ENCODE data around the gene SNORC. TPM values are rescaled to one million over a fixed set of nuclear protein-coding genes. Genes with fewer than 3 reads are reported as not detected.
A peak's percentile ranks its signal among the peaks of the same experiment; 100 is the strongest.

The SNORC gene
- total and polyA plus RNA-seq, 2 of the 4 experiments (the other 2 are of a cell fraction): under 0.01 to 0.67 TPM

- Histone ChIP-seq H3K4me3 (ENCODE audit: insufficient read depth, low read depth, low read length) (peak overlapping the region; percentile 38), H3K9me3 (ENCODE audit: control insufficient read depth, insufficient read depth, low read length) (no peaks in the 10 kb centered on the region), H4K91ac (ENCODE audit: insufficient read depth, low read depth, low read length) (no peak overlapping the region), H3K23ac (ENCODE audit: low read depth, low read length) (no peak overlapping the region), H2BK5ac (ENCODE audit: low read depth, low read length, poor library complexity, severe bottlenecking) (no peak overlapping the region), H3K9ac (ENCODE audit: low read depth, low read length) (no peak overlapping the region), H3K27me3 (ENCODE audit: control insufficient read depth, insufficient read depth, low read length) (peaks cover 18% of the 10 kb centered on the region), H2BK120ac (ENCODE audit: low read depth, low read length) (no peak overlapping the region), H3K36me3 (ENCODE audit: control insufficient read depth, insufficient read depth, low read length) (no peaks in the 10 kb centered on the region), H3K4me1 (ENCODE audit: control insufficient read depth, insufficient read depth, low read length) (peaks cover 1% of the 10 kb centered on the region; the same call in 1 of the 2 replicates), H3K4me2 (ENCODE audit: low read depth, low read length) (peak overlapping the region; percentile 61), H3K56ac (ENCODE audit: extremely low read depth, insufficient read depth, low read length) (no peak overlapping the region), H2AK5ac (ENCODE audit: low read depth, low read length) (no peak overlapping the region), H2BK15ac (ENCODE audit: low read depth, low read length) (no peak overlapping the region), H3K4ac (ENCODE audit: low read depth, low read length) (no peak overlapping the region), H4K8ac (ENCODE audit: low read depth in 2 of 2, low read length in 2 of 2) (no peak overlapping the region), H4K20me1 (ENCODE audit: insufficient read depth, low read length) (no peaks in the 10 kb centered on the region; the same call in 1 of the 2 replicates), H3K18ac (ENCODE audit: low read depth, low read length) (no peak overlapping the region), H3K9me1 (ENCODE audit: insufficient read depth, low read length) (no peaks in the 10 kb centered on the region), H3K27ac (ENCODE audit: insufficient read depth, low read length) (no peak overlapping the region), H2AK9ac (replicated peaks; ENCODE audit: low read depth, low read length, poor library complexity) (no peak overlapping the region), H3K79me1 (ENCODE audit: low read depth in 1 of 2, low read length in 2 of 2) (no peaks in the 10 kb centered on the region), H2AFZ (replicated peaks; ENCODE audit: low read length, poor library complexity) (peak overlapping the region; percentile 78), H3K14ac (replicated peaks; ENCODE audit: low read depth, low read length) (no peak overlapping the region), H4K5ac (ENCODE audit: low read depth, low read length) (no peak overlapping the region), H2BK20ac (ENCODE audit: low read depth, low read length) (no peak overlapping the region)
- BruUV-seq (replicated peaks): no TSS peak
- 4% methylated on average over 59 of the region's 119 CpGs; no CpG with 5 or more reads in 1 of the 2 experiments for WGBS, 2 experiments (ENCODE audit: extremely low coverage in 2 of 2, insufficient read length in 1 of 2)
- dilution Hi-C loops (cut with HindIII; ENCODE audit: low sequenced_read_pairs, unreplicated experiment): no loop called here
- intact Hi-C loops (cut with micrococcal nuclease): no loop called here
- in situ Hi-C loops (cut with MboI; ENCODE audit: low sequenced_read_pairs): no loop called here
- ChIA-PET CTCF (no interaction called here), POLR2A (ENCODE audit: unreplicated experiment) (no interaction called here)
- DNase-seq (no peak), ATAC-seq (ENCODE audit: low read depth) (peak; percentile 64)
- TF ChIP-seq CTCF (conservative IDR thresholded peaks at IDR 0.05; ENCODE audit: low read depth, low read length) (0 out of 2 replicates have a peak, but pooled peaks have one; percentile 18), POLR2A (IDR thresholded peaks at IDR 0.05; ENCODE audit: low read depth, low read length) (no peak), MAZ (IDR thresholded peaks at IDR 0.05; ENCODE audit: borderline replicate concordance, low read depth, low read length) (no peak), MXI1 (IDR thresholded peaks at IDR 0.05; ENCODE audit: borderline replicate concordance, low read depth, low read length) (no peak), BHLHE40 (IDR thresholded peaks at IDR 0.05; ENCODE audit: low read depth, low read length) (no peak)
Observed at GRCh38 chr2:232876161-232876977, 6.3 kb downstream of the SNORC start.
